ENCODE measurements around the gene SNX27.
"Not testable (repeated sequence)": the region's sequence is repeated elsewhere in the genome, so short reads cannot be mapped to it uniquely, and the experiment has no call there.

SNX27 gene

DNA sequence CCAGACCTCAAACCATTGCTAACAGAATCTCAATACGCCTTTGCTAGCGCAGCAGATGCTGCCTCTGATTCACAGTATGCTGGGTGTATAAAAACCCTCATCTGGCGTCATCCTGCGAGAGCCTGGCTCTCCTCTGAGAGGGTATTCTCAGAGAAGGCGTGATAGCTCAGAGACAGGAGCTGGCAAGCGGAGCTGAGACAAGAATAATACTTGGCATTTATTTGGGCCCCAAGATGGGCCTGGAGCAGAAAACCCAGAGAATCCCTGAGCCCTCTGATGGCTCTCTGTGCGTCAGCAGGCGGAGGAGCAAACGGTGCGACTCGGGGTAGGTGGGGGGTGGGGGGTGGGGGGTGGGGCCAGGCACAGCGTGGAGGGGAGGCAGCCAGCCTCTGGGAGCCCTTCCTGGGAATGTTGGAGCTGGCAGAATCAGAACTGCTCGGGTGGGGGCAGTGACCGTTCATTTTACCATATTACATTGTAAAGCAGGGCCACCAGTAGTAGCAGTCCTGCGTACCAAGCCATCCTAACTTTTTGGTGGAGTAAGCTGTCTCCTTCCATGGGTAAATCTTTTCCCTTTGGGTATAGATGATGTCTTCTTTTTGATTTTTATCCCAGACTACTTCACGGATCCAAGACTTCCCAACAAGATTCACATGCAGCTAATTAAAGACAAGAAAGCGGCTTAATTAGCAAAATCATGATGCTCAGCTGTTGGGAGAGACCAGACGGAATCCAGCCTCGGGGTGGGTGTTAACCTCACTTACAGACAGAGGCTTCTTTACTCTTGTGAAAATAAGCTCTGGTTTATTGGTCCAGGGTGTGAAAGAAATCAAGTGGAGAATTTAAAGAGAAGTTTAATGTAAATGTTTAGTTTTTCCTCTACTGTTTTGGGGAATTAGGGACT, 116.6 kb downstream of the SNX27 start:
- H3K4me3 ChIP-seq (ENCODE audit: low read depth, low read length), result no peak overlapping the region
- TF ChIP-seq POLR2A (IDR thresholded peaks at IDR 0.05; ENCODE audit: extremely low read depth, insufficient read length) (no peak), MYC (IDR thresholded peaks at IDR 0.05; ENCODE audit: low read depth, low read length) (no peak)
- TF ChIP-seq, protein P1, sequence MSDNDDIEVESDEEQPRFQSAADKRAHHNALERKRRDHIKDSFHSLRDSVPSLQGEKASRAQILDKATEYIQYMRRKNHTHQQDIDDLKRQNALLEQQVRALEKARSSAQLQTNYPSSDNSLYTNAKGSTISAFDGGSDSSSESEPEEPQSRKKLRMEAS (IDR thresholded peaks at IDR 0.05; ENCODE audit: low read depth, low read length), result no peak
- TF ChIP-seq, protein P2, sequence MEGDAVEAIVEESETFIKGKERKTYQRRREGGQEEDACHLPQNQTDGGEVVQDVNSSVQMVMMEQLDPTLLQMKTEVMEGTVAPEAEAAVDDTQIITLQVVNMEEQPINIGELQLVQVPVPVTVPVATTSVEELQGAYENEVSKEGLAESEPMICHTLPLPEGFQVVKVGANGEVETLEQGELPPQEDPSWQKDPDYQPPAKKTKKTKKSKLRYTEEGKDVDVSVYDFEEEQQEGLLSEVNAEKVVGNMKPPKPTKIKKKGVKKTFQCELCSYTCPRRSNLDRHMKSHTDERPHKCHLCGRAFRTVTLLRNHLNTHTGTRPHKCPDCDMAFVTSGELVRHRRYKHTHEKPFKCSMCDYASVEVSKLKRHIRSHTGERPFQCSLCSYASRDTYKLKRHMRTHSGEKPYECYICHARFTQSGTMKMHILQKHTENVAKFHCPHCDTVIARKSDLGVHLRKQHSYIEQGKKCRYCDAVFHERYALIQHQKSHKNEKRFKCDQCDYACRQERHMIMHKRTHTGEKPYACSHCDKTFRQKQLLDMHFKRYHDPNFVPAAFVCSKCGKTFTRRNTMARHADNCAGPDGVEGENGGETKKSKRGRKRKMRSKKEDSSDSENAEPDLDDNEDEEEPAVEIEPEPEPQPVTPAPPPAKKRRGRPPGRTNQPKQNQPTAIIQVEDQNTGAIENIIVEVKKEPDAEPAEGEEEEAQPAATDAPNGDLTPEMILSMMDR (IDR thresholded peaks at IDR 0.05; ENCODE audit: low read depth, low read length), result no peak
- no peak for DNase-seq (ENCODE audit: low read depth)

DNA sequence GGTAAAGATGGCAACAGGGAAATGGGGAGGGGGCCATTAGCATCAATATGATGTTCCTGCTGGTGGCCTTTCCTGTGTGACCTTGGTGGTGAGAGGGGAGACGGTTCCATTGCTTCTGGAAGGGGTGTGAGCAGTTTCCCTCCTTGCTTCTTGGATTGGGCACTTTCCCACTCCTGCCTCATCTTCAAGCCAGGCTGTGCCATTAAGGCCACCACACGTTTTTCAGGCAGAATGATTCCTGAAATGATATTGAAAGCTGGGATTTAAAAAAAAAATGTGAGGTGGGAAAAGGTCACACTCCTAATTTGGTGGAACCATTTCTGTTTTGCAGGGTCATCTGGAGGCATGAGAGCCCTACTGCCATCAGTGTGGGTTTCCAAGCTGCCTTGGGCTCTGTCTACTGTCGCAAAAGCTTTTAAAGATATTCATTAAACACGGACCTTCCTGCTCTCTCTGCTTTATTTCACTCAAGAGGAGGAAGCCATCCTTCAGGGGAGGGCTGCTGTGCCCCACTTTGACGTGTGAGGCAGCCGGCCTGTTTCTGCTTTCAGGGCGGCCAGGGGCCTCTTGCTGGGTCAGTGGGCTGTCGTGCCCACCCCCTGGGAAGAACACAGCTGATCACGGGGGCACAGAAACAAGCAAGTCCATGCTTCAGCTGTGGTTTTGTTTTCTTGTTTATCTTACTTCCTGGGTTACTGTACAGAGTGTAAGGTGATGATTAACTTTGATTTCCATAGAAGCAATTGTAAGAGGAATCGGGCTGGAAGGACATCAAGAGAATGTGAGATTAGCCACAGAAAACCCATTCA, 117.5 kb downstream of the SNX27 start:
- H3K4me3 ChIP-seq (ENCODE audit: low read depth, low read length), result no peak overlapping the region
- TF ChIP-seq, protein P1 (IDR thresholded peaks at IDR 0.05; ENCODE audit: low read depth, low read length), result no peak
- TF ChIP-seq MYC (IDR thresholded peaks at IDR 0.05; ENCODE audit: low read depth, low read length) (no peak), POLR2A (IDR thresholded peaks at IDR 0.05; ENCODE audit: extremely low read depth, insufficient read length) (no peak)
- TF ChIP-seq, protein P2 (IDR thresholded peaks at IDR 0.05; ENCODE audit: low read depth, low read length), result no peak
- DNase-seq (ENCODE audit: low read depth), result no peak

DNA sequence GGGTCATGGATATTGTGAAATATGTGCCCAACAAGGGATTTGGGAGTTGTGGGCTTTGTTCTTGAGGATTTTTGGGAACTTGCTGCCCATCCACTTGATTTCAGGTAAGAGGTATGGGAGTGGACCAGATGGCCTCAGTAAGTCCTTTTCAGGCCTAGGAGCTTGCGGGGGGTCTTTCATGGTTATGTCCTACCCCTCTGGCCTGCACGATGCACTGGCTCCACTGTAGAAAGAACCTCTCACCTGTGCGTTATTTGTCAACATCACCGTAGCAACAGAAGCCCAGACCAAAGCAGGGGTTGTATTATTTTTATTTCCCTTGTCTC, 118.1 kb downstream of the SNX27 start:
- no peak overlapping the region for H3K4me3 ChIP-seq (ENCODE audit: low read depth, low read length)
- no peak for DNase-seq (ENCODE audit: low read depth)
- TF ChIP-seq MYC (IDR thresholded peaks at IDR 0.05; ENCODE audit: low read depth, low read length), result no peak
- TF ChIP-seq, protein P2 (IDR thresholded peaks at IDR 0.05; ENCODE audit: low read depth, low read length), result no peak
- TF ChIP-seq, protein P1 (IDR thresholded peaks at IDR 0.05; ENCODE audit: low read depth, low read length), result no peak
- TF ChIP-seq POLR2A (IDR thresholded peaks at IDR 0.05; ENCODE audit: extremely low read depth, insufficient read length), result no peak

DNA sequence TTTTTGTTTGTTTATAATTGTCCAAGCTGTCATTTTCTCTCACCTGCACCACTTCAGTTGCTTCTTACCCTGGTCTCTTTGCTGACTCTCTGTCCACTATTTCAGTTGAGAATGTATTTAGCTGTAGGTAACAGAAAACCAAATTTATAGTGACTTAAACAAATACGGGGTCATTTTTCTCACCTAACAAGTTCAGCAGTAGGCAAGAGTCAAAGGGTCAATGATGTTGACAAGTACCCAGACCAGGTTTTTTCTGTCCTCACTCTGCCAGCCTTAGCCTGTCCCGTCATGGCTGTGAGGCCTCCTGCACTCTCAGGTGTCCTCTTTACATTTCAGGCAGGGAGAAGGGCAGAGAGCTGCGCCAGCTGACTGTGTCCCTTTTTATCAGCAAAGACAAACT, 121.3 kb downstream of the SNX27 start:
- no peak overlapping the region for H3K4me3 ChIP-seq (ENCODE audit: low read depth, low read length)
- no peak for TF ChIP-seq MYC (IDR thresholded peaks at IDR 0.05; ENCODE audit: low read depth, low read length)
- TF ChIP-seq, protein P1 (IDR thresholded peaks at IDR 0.05; ENCODE audit: low read depth, low read length), result no peak
- TF ChIP-seq, protein P2 (IDR thresholded peaks at IDR 0.05; ENCODE audit: low read depth, low read length), result no peak
- TF ChIP-seq POLR2A (IDR thresholded peaks at IDR 0.05; ENCODE audit: extremely low read depth, insufficient read length), result no peak
- DNase-seq (ENCODE audit: low read depth), result no peak

DNA sequence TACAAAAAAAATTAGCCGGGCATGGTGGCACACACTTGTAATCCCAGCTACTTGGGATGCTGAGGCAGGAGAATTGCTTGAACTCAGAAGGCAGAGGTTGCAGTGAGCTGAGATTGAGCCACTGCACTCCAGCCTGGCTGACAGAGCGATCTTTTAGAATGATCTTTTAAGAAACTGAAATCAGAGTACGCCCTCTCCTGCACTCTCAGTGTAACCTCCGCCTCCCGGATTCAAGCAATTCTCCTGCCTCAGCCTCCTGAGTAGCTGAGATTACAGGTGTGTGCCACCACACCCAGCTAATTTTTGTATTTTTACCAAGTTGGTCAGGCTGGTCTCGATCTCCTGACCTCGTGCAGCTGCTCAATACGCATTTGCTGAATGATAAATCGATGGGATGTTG, 122.1 kb downstream of the SNX27 start:
- not testable (repeated sequence) for H3K4me3 ChIP-seq (ENCODE audit: low read depth, low read length); DNase-seq (ENCODE audit: low read depth)

DNA sequence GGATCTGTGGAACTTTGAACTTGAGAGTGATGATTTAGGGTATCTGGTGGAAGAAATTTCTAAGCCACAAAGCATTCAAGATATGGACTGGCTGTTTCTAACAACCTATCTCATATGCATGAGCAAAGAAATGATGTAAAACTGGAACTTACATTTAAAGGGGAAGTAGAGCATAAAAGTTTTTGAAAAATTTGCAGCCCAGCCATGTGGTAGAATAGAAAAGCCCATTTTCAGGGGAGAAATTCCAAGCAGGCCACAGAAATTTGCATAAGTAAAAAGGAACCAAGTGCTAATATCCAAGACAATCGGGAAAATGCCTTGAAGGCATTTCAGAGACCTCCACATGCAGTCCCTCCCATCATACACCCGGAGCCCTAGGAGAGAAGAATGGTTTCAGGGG, 125.2 kb downstream of the SNX27 start:
- no peak for DNase-seq (ENCODE audit: low read depth)
- H3K4me3 ChIP-seq (ENCODE audit: low read depth, low read length), result no peak overlapping the region
- TF ChIP-seq, protein P1 (IDR thresholded peaks at IDR 0.05; ENCODE audit: low read depth, low read length), result no peak
- TF ChIP-seq, protein P2 (IDR thresholded peaks at IDR 0.05; ENCODE audit: low read depth, low read length), result no peak
- TF ChIP-seq MYC (IDR thresholded peaks at IDR 0.05; ENCODE audit: low read depth, low read length) (no peak), POLR2A (IDR thresholded peaks at IDR 0.05; ENCODE audit: extremely low read depth, insufficient read length) (no peak)

Measured in NB4 (cell line).